WTC11 (cell line): ENCODE results near the gene RAB11FIP3. TPM values are rescaled to one million over a fixed set of nuclear protein-coding genes. Genes with fewer than 3 reads are reported as not detected.
A peak's percentile ranks its signal among the peaks of the same experiment; 100 is the strongest.

Experiments used
- ATAC-seq: fragments of 200-7000 bp; cut with Tn5 transposase; 2 replicates; pipeline ENCODE4 v1.10.0; 2021; ENCODE audit warnings: mild to moderate bottlenecking, moderate library complexity
- CTCF ChIA-PET: fragments of 300-600 bp; sonication (Branson Sonifier 250); formaldehyde crosslinking; loops from one replicate; lab custom pipeline; 2021; ENCODE audit warnings: antibody characterized with exemption; lab: Charles Lee
- POLR2A ChIA-PET: fragments of 350-600 bp; sonication (Branson Sonifier 250); formaldehyde crosslinking; loops from one replicate; lab custom pipeline; 2021; ENCODE audit warnings: antibody characterized with exemption; lab: Charles Lee
- DNase-seq: peaks from one replicate; pipeline ENCODE4 v3.0.0; 2021; ENCODE audit warnings: low spot score
- H3K27ac Mint-ChIP-seq: 2 replicates; pipeline ENCODE4 v1.8.0; 2021; ENCODE audit warnings: mixed read lengths
- H3K27me3 Mint-ChIP-seq: 2 replicates; pipeline ENCODE4 v1.8.0; 2021; ENCODE audit warnings: low read depth, mild to moderate bottlenecking, moderate library complexity, mixed read lengths
- H3K36me3 Mint-ChIP-seq: 2 replicates; pipeline ENCODE4 v1.8.0; 2021; ENCODE audit warnings: mixed read lengths
- H3K4me1 Mint-ChIP-seq: 2 replicates; pipeline ENCODE4 v1.8.0; 2022; ENCODE audit warnings: mixed read lengths
- H3K4me3 Mint-ChIP-seq: 2 replicates; pipeline ENCODE4 v1.8.0; 2021; ENCODE audit warnings: mild to moderate bottlenecking, moderate library complexity, mixed read lengths
- H3K9me3 Mint-ChIP-seq: 2 replicates; pipeline ENCODE4 v1.8.0; 2021; ENCODE audit warnings: mixed read lengths
- ARID4B ChIP-seq: sonication (generic); formaldehyde crosslinking; IDR thresholded peaks from 2 replicates; pipeline ENCODE4 v1.8.0; 2023; ENCODE audit warnings: missing genetic modification reagents, mild to moderate bottlenecking, borderline replicate concordance
- ATF6 ChIP-seq: sonication (generic); formaldehyde crosslinking; IDR thresholded peaks from 2 replicates; pipeline ENCODE4 v1.8.1; 2023; ENCODE audit warnings: mild to moderate bottlenecking, missing genetic modification reagents
- CDX4 ChIP-seq: fragments of 250-450 bp; sonication (Bioruptor Pico); IDR thresholded peaks from 2 replicates; pipeline ENCODE4 v1.9.0; 2021; ENCODE audit warnings: moderate library complexity, mild to moderate bottlenecking, inconsistent platforms, borderline replicate concordance
- E2F1 ChIP-seq: sonication (generic); formaldehyde crosslinking; IDR thresholded peaks from 2 replicates; pipeline ENCODE4 v1.8.0; 2022; ENCODE audit warnings: mild to moderate bottlenecking, missing genetic modification reagents
- E2F4 ChIP-seq: sonication (generic); formaldehyde crosslinking; IDR thresholded peaks from 2 replicates; pipeline ENCODE4 v1.8.1; 2022; ENCODE audit warnings: low read depth, mild to moderate bottlenecking, moderate library complexity, missing genetic modification reagents, borderline replicate concordance
- ERG ChIP-seq: fragments of 250-450 bp; sonication (Bioruptor Pico); IDR thresholded peaks from 2 replicates; pipeline ENCODE4 v1.8.0; 2021; ENCODE audit warnings: mild to moderate bottlenecking
- ESRRA ChIP-seq: sonication (generic); formaldehyde crosslinking; IDR thresholded peaks from 2 replicates; pipeline ENCODE4 v1.8.1; 2022; ENCODE audit warnings: mild to moderate bottlenecking, missing genetic modification reagents, borderline replicate concordance
- FOXP4 ChIP-seq: sonication (generic); formaldehyde crosslinking; IDR thresholded peaks from 2 replicates; pipeline ENCODE4 v1.8.0; 2022; ENCODE audit warnings: mild to moderate bottlenecking, missing genetic modification reagents
- GABPB1 ChIP-seq: sonication (generic); formaldehyde crosslinking; IDR thresholded peaks from 2 replicates; pipeline ENCODE4 v1.8.1; 2023; ENCODE audit warnings: mild to moderate bottlenecking, missing genetic modification reagents
- GRHL2 ChIP-seq: fragments of 250-450 bp; sonication (Bioruptor Pico); IDR thresholded peaks from 2 replicates; pipeline ENCODE4 v1.8.0; 2022; ENCODE audit warnings: mild to moderate bottlenecking, moderate library complexity; ENCODE audit not compliant: insufficient replicate concordance, severe bottlenecking
- HMGA2 ChIP-seq: fragments of 250-450 bp; sonication (Bioruptor Pico); IDR thresholded peaks from 2 replicates; pipeline ENCODE4 v1.4.0; 2021; ENCODE audit warnings: mild to moderate bottlenecking, moderate library complexity
- MAX ChIP-seq: sonication (generic); formaldehyde crosslinking; IDR thresholded peaks from 2 replicates; pipeline ENCODE4 v1.8.0; 2022; ENCODE audit warnings: mild to moderate bottlenecking, missing genetic modification reagents
- NFATC4 ChIP-seq: fragments of 250-450 bp; sonication (Bioruptor Pico); IDR thresholded peaks from 2 replicates; pipeline ENCODE4 v1.9.0; 2021; ENCODE audit warnings: mild to moderate bottlenecking
- NFE2L1 ChIP-seq: sonication (generic); formaldehyde crosslinking; IDR thresholded peaks from 2 replicates; pipeline ENCODE4 v1.8.1; 2023; ENCODE audit warnings: missing genetic modification reagents
- NR1H2 ChIP-seq: sonication (generic); formaldehyde crosslinking; IDR thresholded peaks from 2 replicates; pipeline ENCODE4 v1.9.0; 2021; ENCODE audit warnings: mild to moderate bottlenecking, moderate library complexity, missing genetic modification reagents
- SMAD4 ChIP-seq: sonication (generic); formaldehyde crosslinking; IDR thresholded peaks from 2 replicates; pipeline ENCODE4 v1.8.0; 2022; ENCODE audit warnings: mild to moderate bottlenecking, missing genetic modification reagents
- ZNF317 ChIP-seq: sonication (generic); formaldehyde crosslinking; IDR thresholded peaks from 2 replicates; pipeline ENCODE4 v1.8.1; 2023; ENCODE audit warnings: low read depth, mild to moderate bottlenecking, moderate library complexity, missing genetic modification reagents, borderline replicate concordance
- ZNF396 ChIP-seq: fragments of 250-450 bp; sonication (Bioruptor Pico); IDR thresholded peaks from 2 replicates; pipeline ENCODE4 v1.8.0; 2021; ENCODE audit warnings: mild to moderate bottlenecking, moderate library complexity, borderline replicate concordance
- total RNA-seq: library from RNA; stranded (reverse); gene quantifications from 3 replicates; pipeline ENCODE4 v1.2.3, GENCODE V29; 2021

RAB11FIP3 gene
- total RNA-seq, 1 experiment from 2014 or later: 38.6 TPM

GRCh38 chr16:558298-559020 is 133.0 kb downstream of the RAB11FIP3 start:
- no peak for TF ChIP-seq NR1H2 (CRISPR knock-in tag)
- CTCF ChIA-PET: interaction anchor here (0.9 to 1.5 kb wide), 6 partner anchors 9 to 166 kb away, joined by 3 to 5 read pairs (median 4); no protein-coding TSS in a partner anchor
- peaks cover 29% of the 10 kb centered on the region for H3K27me3 Mint-ChIP-seq
- no peak overlapping the region for H3K27ac Mint-ChIP-seq
- H3K4me3 Mint-ChIP-seq: no peak overlapping the region
- no peaks in the 10 kb centered on the region for H3K36me3 Mint-ChIP-seq
- POLR2A ChIA-PET: no interaction called here
- no peaks in the 10 kb centered on the region for H3K9me3 Mint-ChIP-seq
- H3K4me1 Mint-ChIP-seq: no peaks in the 10 kb centered on the region
- ATAC-seq (no peak), DNase-seq (no peak)

GRCh38 chr16:559021-559380 is 133.6 kb downstream of the RAB11FIP3 start:
- H3K4me3 Mint-ChIP-seq: peak overlapping the region; percentile 62
- no peak for TF ChIP-seq E2F1
- TF ChIP-seq CDX4 (CRISPR knock-in tag): no peak
- TF ChIP-seq GABPB1 (CRISPR knock-in tag): no peak
- no peak for TF ChIP-seq FOXP4
- no peak for TF ChIP-seq MAX (CRISPR knock-in tag)
- TF ChIP-seq ERG (CRISPR knock-in tag): no peak
- no peak for TF ChIP-seq NFATC4 (CRISPR knock-in tag)
- no peak for TF ChIP-seq ATF6 (CRISPR knock-in tag)
- TF ChIP-seq ZNF396 (CRISPR knock-in tag): no peak
- no peak for TF ChIP-seq HMGA2 (CRISPR knock-in tag)
- no peak for TF ChIP-seq NFE2L1 (CRISPR knock-in tag)
- TF ChIP-seq GRHL2 (CRISPR knock-in tag): no peak
- no peak for TF ChIP-seq ESRRA (CRISPR knock-in tag)
- no peak for TF ChIP-seq ZNF317
- no peak for TF ChIP-seq ARID4B
- TF ChIP-seq SMAD4 (CRISPR knock-in tag): no peak
- TF ChIP-seq E2F4 (CRISPR knock-in tag): no peak
- H3K27ac Mint-ChIP-seq: no peak overlapping the region
- POLR2A ChIA-PET: no interaction called here
- peaks cover 29% of the 10 kb centered on the region for H3K27me3 Mint-ChIP-seq
- H3K4me1 Mint-ChIP-seq: no peaks in the 10 kb centered on the region
- ATAC-seq: no peak
- no peaks in the 10 kb centered on the region for H3K36me3 Mint-ChIP-seq
- H3K9me3 Mint-ChIP-seq: no peaks in the 10 kb centered on the region
- CTCF ChIA-PET: interaction anchor here (0.9 to 1.5 kb wide), 8 partner anchors 9 to 167 kb away, joined by 3 to 5 read pairs (median 4); no protein-coding TSS in a partner anchor
- no peak for DNase-seq
